ENCODE results near the gene CCDC78. TPM values are rescaled to one million over a fixed set of nuclear protein-coding genes. Genes with fewer than 3 reads are reported as not detected.

The CCDC78 gene
- total RNA-seq, 1 experiment from 2014 or later: 0.23 TPM

GRCh38 chr16:711548-712320, 14.5 kb downstream of the CCDC78 start:
- peak; percentile 77 for DNase-seq (ENCODE audit: low read depth)

DNA sequence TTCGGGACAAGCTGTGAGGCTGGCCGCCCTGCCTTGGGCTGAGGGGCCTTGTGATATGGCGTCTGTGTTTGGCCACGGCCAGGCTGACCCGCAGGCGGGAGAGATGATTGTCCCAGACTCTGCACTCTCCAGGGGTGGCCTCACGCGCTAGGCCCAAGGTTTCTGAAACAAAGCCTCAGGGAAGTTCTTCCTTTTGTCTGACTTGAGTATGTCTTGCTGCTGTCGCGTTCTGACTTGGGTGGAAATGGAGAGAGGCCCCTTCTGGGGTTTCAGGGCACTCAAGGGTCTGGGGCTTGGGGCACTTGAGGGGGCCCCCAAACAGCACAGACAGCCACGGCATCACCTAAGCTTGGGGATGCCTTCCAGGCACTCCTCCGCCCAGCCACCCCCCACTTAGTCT, 15.2 kb downstream of the CCDC78 start:
- DNase-seq (ENCODE audit: low read depth): no peak

DNA sequence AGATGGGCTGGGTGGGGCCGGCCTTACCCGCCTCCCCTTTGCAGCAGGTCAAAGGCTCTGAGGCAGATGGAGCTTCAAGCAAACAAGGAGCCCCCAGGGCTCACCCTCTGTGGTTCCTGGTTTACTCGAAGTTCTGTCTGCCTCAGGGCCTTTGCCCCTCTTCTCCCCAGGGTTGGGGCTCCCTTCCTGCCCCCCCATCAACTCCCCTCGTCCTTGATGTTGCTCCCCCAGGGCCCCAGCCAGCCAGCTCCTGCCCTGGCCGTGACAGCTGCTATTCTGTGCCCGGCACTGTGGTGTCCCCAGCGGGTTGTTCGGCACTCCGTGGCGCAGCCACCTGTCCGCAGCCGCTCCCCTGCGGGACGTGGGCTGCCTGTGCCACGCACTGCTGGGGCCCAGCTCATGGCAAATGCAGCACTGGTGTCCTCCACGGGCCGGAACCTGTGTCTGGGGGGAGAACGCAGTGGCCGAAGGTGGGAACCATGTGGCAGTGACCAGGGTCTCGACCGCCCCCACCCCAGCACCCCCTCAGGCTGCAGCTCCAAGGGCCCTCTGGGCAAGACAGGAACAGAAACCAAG, 15.7 kb downstream of the CCDC78 start:
- no peak for DNase-seq (ENCODE audit: low read depth)

DNA sequence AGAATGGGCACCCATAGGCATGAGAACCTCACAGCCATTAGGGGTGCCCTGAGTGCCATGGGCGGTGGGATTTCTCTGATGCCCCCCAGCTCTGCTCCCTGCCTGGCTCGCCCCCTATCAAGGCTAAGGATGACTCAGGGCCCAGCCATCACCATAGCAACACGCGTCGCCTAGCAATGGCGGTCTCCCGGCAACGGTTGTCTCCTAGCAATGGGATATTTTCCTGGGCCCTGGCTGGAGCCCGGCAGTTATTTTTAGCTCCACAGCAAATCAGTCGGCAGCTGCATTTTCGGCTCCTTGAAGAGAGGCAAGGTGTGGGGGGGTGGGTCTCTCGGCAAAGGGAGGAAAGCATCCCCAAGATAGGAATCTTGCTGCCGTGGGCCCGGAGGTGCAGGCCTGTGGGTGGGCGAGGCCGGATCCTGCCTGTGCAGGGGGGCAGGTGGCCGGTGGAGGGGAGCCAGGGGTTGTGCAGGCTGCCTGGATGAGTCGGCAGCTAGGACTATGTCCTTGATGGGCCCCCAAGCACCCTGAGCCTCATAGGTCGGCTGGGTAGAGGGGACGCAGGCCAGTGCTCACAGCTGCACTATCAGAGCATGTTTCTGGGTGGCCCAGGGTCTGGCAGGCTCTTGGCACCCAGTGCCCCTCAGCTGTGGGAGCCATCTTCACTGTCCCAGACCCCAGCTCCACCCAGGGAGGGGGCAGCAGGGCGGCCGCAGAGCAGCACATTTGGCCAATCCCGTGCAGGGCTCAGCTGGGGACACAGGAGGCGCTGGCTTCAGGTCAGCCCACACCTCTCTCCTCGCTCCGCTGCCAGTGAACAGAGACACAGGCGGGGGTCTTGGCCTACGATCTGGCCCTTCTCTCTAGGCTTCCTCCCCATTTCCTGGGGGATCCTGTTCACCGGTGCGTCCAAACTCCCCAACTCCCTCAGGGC, 16.4 kb downstream of the CCDC78 start:
- peak; percentile 84 for DNase-seq (ENCODE audit: low read depth)

DNA sequence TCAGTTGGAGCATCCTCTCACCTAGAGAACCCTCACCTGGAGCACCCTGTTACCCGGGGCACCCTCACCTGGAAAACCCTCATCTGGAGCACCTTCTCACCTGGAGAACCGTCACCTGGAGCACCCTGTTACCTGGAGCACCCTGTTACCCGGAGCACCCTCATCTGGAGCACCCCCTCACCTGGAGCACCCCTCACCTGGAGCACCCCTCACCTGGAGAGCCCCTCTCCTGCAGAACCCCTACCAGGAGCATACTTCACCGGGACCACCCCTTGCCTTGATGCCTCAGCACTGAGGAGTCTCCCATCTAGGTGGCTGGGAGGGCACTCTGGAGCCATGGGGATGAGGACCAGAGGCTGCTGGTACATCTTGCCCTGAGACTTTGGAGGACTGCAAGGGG, 17.3 kb downstream of the CCDC78 start:
- DNase-seq (ENCODE audit: low read depth): no peak

- no peak for DNase-seq (ENCODE audit: low read depth)
Measured at GRCh38 chr16:708019-708418, 18.2 kb downstream of the CCDC78 start.

DNA sequence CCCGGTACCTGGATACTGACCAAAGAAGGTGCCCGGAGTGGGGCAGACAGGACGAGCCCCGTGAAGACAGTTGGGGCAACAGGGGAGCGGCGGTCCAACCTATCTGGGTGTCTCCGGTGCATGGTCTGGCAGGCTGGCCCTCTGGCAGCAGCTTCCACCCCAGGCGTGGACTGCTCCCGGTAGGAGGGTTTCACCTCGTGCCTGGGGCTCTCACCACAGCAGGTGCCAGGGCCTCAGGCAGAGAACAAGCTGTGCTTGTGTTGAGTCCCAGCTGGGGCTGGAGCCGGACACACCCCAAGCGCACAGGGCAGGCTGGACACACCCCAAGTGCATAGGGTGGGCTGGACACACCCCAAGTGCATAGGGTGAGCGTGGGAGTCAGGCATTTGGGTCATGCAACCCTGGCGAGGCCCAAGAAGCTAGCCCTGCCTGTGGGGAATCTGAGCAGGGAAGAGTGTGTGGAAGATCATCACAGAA, 19.1 kb downstream of the CCDC78 start:
- no peak for DNase-seq (ENCODE audit: low read depth)

- DNase-seq (ENCODE audit: low read depth): no peak
Measured at GRCh38 chr16:706189-707061, 19.8 kb downstream of the CCDC78 start.

DNA sequence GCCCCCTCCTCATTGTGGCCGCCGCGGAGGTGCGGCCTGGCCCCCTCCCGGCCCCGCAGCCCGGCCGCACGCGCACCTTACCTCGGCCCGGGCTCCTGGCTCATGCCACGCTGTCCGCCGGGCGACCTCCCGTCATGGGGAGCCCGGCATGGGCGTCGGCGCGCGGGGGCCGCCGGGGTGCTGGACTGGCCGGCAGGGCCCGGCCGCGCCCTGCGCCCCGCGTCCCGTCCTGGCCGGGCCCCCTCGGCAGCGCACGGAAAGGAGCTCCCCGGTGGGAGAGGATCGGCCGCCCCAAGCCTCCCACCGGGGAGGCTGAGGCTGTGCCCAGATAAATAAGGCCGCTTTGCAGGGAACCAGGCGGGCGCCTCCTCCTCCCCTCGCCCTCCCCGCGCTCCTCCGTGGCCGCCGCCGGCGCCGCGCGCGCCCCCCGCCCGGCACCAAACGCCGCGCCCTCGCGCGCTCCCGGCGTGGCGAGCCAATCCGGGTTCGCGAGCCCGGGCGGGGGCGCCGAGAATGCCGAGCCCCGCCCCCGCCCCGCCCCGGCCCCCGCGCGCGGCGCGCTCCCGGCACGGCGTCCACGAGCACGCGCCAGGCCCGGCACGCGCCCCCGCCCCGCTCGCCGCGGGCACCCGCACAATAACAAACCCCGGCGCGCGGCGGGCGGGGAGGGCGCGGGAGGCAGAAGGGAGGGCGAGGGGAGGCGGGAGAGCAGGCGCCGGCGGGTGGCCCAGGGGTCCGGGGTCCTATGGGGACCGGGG, 20.6 kb downstream of the CCDC78 start, which contains the start of gene FBXL16:
Gene FBXL16 (minus strand): TSS at position 371 of the 758 bp plus-strand sequence. CDS start 8,396 bp downstream, outside the sequence.
- DNase-seq (ENCODE audit: low read depth): no peak

DNA sequence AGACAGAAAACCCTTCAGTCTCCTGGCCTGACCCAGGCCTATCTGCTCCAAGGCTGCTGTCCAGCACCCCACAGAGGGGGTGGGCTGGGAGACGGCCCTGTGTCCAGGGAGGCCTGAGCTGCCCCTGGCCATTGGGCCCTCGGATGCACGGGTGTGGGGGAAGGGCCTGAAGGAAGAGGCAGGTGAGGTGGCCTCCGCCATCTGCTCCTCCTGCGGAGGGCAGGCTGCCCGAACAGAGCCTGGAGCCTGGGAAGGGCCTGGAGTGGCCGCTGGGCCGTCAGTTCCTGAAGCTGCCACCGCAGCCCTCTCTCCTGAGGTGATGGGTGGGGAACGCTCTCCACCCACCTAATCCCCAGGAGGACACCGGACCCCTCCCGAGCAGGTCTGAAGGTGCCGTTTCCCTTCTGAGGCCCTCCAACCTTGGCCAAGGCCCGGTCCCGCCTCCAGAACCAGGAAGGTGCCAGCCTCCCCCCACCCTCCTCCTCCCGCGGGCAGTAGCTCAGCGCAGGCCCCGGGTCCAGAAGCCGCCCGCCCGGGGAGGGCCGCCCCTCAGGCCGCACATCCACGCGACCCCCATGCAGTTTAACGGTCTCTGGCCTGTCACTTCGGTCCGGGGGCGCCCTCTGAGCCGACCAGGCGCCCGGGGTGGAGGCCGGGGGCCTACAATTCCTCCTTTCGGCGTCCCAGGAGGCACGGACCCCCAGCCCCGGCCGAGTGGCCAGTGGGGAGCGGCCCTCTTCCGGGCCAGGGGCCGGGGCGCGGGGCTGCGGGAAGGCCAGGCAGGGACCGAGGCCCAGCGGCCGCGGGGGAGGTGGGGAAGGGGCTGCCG, 21.5 kb downstream of the CCDC78 start:
- DNase-seq (ENCODE audit: low read depth): no peak

DNA sequence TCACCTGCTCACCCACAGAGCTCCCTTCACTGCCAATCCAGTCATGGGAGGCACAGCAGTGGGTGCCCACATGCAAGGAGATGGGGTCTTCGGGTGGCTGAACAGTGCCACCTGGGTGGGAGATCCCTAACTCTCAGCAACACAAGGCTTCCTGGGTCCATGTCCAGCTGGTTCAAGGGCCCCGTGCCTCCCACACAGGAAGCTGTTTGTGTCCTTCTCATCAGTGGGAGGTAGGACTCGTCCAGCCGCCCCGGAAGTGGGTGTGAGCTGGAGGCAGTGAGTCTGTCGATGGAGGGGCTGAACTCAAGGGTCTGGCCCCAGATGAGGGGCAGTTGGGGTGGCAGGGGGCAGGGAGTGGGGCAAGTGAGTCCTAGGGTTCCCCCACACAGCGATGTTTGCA, 22.2 kb downstream of the CCDC78 start:
- no peak for DNase-seq (ENCODE audit: low read depth)

DNA sequence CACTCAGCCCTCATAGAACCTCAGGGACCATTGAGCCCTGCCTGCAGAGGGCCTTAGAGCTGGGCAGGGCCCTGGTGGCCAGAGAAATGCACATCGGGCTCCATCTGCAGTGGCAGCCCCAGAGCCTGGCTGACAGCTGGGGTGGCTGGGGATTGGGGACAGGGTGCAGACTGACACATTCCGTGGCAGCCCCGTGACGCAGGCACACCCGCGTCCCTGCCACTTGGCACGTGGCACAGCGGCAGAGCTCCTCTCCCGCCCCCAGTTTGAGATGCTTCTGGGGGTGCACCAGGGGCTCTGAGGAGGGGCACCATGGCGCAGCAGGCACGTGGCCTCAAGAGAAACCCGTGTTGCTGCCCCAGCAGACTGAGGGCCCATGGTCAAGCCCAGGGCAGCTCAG, 22.8 kb downstream of the CCDC78 start:
- no peak for DNase-seq (ENCODE audit: low read depth)

GRCh38 chr16:702341-702740, 23.9 kb downstream of the CCDC78 start:
- no peak for DNase-seq (ENCODE audit: low read depth)

GRCh38 chr16:700684-701584, 25.3 kb downstream of the CCDC78 start:
- no peak for DNase-seq (ENCODE audit: low read depth)

DNA sequence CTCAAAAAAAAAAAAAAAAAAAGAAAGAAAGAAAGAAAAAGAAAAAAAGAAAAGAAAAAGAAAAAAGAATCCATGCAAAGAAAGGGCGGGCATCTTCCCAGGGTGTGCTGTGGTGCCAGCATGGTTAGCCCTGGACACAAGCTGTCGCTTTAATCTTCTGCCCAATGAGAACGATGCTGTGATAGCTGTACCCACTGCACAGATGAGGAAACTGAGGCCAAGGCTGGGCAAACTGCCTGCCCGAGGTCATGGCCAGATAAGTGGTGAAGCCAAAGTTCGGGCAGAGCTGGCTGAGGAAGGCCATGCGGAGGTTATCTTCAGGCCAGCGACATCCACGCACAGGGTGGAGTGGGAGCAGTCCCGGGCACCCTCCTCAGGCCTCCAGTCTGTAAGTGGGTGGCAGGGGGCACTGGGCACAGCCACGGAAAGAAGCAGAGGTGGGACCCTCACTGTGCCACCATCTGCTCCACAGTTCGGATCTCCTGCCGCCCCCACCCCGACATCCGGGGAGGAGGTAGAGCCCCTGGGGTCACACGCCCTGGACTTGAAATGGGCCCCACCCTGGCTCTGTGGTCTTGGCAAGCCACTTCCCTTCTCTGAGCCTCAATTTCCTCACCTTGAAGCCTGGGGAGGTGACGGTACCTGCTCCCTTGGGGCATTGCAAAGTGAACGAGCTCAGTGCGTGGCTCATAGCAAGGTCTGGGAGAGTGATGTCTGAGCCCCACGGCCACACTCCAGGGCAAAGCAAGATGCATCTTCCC, 27.2 kb downstream of the CCDC78 start:
- no peak for DNase-seq (ENCODE audit: low read depth)

DNA sequence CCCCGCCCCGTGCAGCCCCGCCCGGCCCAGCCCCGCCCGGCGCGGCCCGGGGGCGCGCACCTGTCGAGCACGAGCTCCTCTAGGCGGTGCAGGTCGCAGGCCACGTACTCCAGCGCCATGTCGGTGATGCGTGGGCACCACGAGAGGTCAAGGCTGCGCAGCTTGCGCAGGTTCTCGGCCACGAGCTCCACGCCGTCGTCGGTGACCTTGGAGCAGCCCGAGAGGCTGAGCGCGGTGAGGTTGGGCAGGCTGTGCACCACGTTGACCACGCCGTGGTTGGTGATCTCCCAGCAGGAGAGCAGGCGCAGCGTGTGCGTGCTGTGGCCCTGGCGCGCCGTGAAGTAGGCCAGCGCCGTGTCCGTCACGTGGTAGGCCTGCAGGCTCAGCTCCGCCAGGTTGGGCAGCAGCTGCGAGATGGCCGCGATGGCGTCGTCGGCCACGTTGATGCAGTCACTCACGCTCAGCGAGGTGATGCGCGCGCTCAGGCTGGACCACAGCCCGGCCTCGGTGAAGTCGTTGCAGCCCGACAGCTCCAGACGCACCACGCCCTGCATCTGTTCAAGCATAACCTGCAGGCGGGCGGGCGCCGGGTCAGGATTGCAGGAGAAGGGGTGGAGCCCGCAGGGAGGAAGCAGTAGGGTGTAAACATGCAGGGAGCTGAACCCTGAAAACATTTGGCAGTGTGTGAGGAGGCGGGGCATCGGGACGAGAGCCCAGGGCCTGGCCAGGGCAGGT, 30.7 kb downstream of the CCDC78 start:
- peak; percentile 57 for DNase-seq (ENCODE audit: low read depth)

GRCh38 chr16:694863-695354, 31.3 kb downstream of the CCDC78 start:
- no peak for DNase-seq (ENCODE audit: low read depth)

Data from Daoy (cell line).